Right atrium auricular region (tissue), 2 donors: ENCODE results near the gene TYRP1. TPM values are rescaled to one million over a fixed set of nuclear protein-coding genes. Genes with fewer than 3 reads are reported as not detected.

Experiments
- DNase-seq: peaks from one replicate; pipeline ENCODE4 v3.0.0-alpha.2; 2019; ENCODE audit warnings: low spot score
- H3K27ac ChIP-seq, 2 donors: fragments of 200-600 bp; sonication (generic); 1 replicate in 1 of 2; 2 replicates in 1 of 2; pipeline ENCODE4 v1.5.1; 2016 to 2019
- H3K27me3 ChIP-seq, 2 donors: fragments of 200-600 bp; sonication (generic); one replicate each; pipeline versions ENCODE4 v1.5.1 to v1.6.0; 2017 to 2019
- H3K36me3 ChIP-seq: fragments of 200-600 bp; sonication (generic); one replicate; pipeline ENCODE4 v1.5.1; 2016
- H3K4me1 ChIP-seq, 2 donors: fragments of 200-600 bp; sonication (generic); one replicate each; pipeline versions ENCODE4 v1.5.1 to v1.6.0; 2017 to 2019
- H3K4me3 ChIP-seq, 2 donors: fragments of 200-600 bp; sonication (generic); 1 replicate in 1 of 2; 2 replicates in 1 of 2; pipeline ENCODE4 v1.5.1; 2017 to 2019; ENCODE audit warnings: mild to moderate bottlenecking in 1 of 2, moderate library complexity in 1 of 2
- H3K9me3 ChIP-seq, 2 donors: fragments of 200-600 bp; sonication (generic); one replicate each; pipeline ENCODE4 v1.5.1; 2019
- CTCF ChIP-seq, 2 donors: fragments of 200-600 bp; sonication (generic); IDR thresholded peaks; one replicate each; pipeline ENCODE4 v1.5.1; 2019; ENCODE audit warnings: antibody characterized with exemption in 2 of 2
- total RNA-seq, 2 donors: library from RNA; depleted of rRNA; stranded (reverse); fragments of >200 nt; gene quantifications; one replicate each; pipeline ENCODE4 v1.1.0, GENCODE V29; 2016

The TYRP1 gene
- total RNA-seq, 2 donors from 2014 or later: 25.1 to 35.6 TPM

- H3K9me3 ChIP-seq: no peaks in the 10 kb centered on the region
Observed at GRCh38 chr9:12705738-12706391, 12.7 kb downstream of the TYRP1 start.

GRCh38 chr9:12708562-12709298 is 15.5 kb downstream of the TYRP1 start:
- Histone ChIP-seq H3K4me1 (no peaks in the 10 kb centered on the region), H3K27ac (no peak overlapping the region), H3K36me3 (no peaks in the 10 kb centered on the region), H3K9me3 (no peaks in the 10 kb centered on the region), H3K27me3 (no peaks in the 10 kb centered on the region), H3K4me3 (no peak overlapping the region)
- no peak for TF ChIP-seq CTCF (IDR thresholded peaks at IDR 0.05)
- no peak for DNase-seq

More at GRCh38 chr9:12705738-12706391, 12.7 kb downstream of the TYRP1 start:
- no peaks in the 10 kb centered on the region for H3K27me3 ChIP-seq
- TF ChIP-seq CTCF (IDR thresholded peaks at IDR 0.05): no peak
- no peaks in the 10 kb centered on the region for H3K4me1 ChIP-seq
- DNase-seq: no peak
- no peak overlapping the region for H3K27ac ChIP-seq
- no peak overlapping the region for H3K4me3 ChIP-seq
- no peaks in the 10 kb centered on the region for H3K36me3 ChIP-seq

DNA sequence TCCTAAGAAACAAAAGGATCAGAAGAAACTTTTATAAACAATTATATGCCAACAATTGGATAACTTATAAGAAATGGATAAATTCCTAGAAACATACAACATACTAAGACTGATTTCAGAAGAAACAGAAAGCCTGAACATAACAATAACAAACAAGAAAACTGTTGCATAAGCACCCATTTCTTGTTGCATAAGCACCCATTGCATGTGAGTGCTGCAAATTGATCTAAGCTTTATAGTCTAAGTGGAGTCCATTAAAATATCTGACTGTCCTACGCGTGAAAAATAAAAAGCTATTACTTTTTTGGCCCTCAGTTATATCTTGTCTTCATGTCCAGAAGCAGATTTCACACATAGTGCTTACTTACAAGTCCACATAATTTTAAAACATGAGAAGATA is 19.3 kb downstream of the TYRP1 start:
- Histone ChIP-seq H3K4me1 (no peaks in the 10 kb centered on the region), H3K4me3 (no peak overlapping the region), H3K27me3 (no peaks in the 10 kb centered on the region), H3K36me3 (no peaks in the 10 kb centered on the region), H3K27ac (no peak overlapping the region), H3K9me3 (no peaks in the 10 kb centered on the region)
- no peak for TF ChIP-seq CTCF (IDR thresholded peaks at IDR 0.05)
- DNase-seq: no peak

- no peak for TF ChIP-seq CTCF (IDR thresholded peaks at IDR 0.05)
- no peak for DNase-seq
- Histone ChIP-seq H3K9me3 (no peaks in the 10 kb centered on the region), H3K27me3 (no peaks in the 10 kb centered on the region), H3K4me1 (no peaks in the 10 kb centered on the region), H3K36me3 (no peaks in the 10 kb centered on the region), H3K4me3 (no peak overlapping the region), H3K27ac (no peak overlapping the region)
Observed at GRCh38 chr9:12715268-12715667, 22.1 kb downstream of the TYRP1 start.

GRCh38 chr9:12716823-12717600 is 23.8 kb downstream of the TYRP1 start:
- DNase-seq: no peak
- TF ChIP-seq CTCF (IDR thresholded peaks at IDR 0.05): no peak

More at GRCh38 chr9:12716823-12717600, 23.8 kb downstream of the TYRP1 start:
- no peaks in the 10 kb centered on the region for H3K4me1 ChIP-seq
- no peak overlapping the region for H3K4me3 ChIP-seq
- H3K9me3 ChIP-seq: no peaks in the 10 kb centered on the region
- no peaks in the 10 kb centered on the region for H3K27me3 ChIP-seq
- H3K27ac ChIP-seq: no peak overlapping the region
- H3K36me3 ChIP-seq: no peaks in the 10 kb centered on the region
